ENCODE data around the gene PRR14L.
"Not testable (repeated sequence)": the region's sequence is repeated elsewhere in the genome, so short reads cannot be mapped to it uniquely, and the experiment has no call there.

The PRR14L gene

DNA sequence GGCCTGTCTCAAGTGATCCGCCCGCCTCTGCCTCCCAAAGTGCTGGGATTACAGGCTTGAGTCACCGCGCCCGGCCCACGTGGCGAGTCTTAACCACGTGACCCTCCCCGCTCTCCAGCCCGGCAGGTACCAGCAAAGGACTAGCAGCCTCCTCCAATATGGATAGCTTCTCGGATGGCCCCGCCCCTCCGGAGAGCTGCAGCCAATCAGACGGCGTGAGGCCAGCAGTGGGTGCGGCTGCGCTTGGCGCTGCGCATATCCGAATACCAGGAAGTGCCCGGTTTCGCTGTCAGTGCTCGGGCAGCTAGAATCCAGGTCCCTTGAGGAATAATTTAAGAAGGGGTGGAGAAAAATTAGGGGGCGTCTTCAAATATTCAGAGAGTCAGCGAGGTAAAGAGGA lies 73.2 kb downstream of the PRR14L start:
- Histone ChIP-seq H3K27ac (ENCODE audit: low read length) (no peak overlapping the region), H3K9me3 (replicated peaks; ENCODE audit: insufficient read depth, low read length) (no peaks in the 10 kb centered on the region), H3K79me2 (ENCODE audit: low read length) (no peaks in the 10 kb centered on the region), H3K4me2 (ENCODE audit: low read depth, low read length) (peak overlapping the region; percentile 52; the same call in 1 of the 2 replicates), H3K4me3 (ENCODE audit: low read length) (peak overlapping the region; percentile 49), H3K36me3 (replicated peaks; ENCODE audit: insufficient read depth, low read length) (no peaks in the 10 kb centered on the region), H3K9ac (ENCODE audit: low read length) (no peak overlapping the region), H3F3A (ENCODE audit: insufficient read depth, low read length) (no peaks in the 10 kb centered on the region), H3K4me1 (ENCODE audit: low read length) (no peaks in the 10 kb centered on the region), H3K9me2 (replicated peaks; ENCODE audit: insufficient read depth, low read length) (no peaks in the 10 kb centered on the region), H3K27me3 (replicated peaks; ENCODE audit: insufficient read depth, low read length) (no peaks in the 10 kb centered on the region), H4K20me1 (ENCODE audit: insufficient read depth, low read length) (no peaks in the 10 kb centered on the region), H2AFZ (ENCODE audit: low read length) (peak overlapping the region; percentile 42)
- TF ChIP-seq EZH2 (optimal IDR thresholded peaks at IDR 0.05; ENCODE audit: low read depth, low read length) (no peak), EZH2phosphoT487 (IDR thresholded peaks at IDR 0.05; ENCODE audit: low read length) (no peak)
- TF ChIP-seq, protein P1, sequence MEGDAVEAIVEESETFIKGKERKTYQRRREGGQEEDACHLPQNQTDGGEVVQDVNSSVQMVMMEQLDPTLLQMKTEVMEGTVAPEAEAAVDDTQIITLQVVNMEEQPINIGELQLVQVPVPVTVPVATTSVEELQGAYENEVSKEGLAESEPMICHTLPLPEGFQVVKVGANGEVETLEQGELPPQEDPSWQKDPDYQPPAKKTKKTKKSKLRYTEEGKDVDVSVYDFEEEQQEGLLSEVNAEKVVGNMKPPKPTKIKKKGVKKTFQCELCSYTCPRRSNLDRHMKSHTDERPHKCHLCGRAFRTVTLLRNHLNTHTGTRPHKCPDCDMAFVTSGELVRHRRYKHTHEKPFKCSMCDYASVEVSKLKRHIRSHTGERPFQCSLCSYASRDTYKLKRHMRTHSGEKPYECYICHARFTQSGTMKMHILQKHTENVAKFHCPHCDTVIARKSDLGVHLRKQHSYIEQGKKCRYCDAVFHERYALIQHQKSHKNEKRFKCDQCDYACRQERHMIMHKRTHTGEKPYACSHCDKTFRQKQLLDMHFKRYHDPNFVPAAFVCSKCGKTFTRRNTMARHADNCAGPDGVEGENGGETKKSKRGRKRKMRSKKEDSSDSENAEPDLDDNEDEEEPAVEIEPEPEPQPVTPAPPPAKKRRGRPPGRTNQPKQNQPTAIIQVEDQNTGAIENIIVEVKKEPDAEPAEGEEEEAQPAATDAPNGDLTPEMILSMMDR (IDR thresholded peaks at IDR 0.05; ENCODE audit: low read length): no peak
- peak; percentile 75 for DNase-seq

DNA sequence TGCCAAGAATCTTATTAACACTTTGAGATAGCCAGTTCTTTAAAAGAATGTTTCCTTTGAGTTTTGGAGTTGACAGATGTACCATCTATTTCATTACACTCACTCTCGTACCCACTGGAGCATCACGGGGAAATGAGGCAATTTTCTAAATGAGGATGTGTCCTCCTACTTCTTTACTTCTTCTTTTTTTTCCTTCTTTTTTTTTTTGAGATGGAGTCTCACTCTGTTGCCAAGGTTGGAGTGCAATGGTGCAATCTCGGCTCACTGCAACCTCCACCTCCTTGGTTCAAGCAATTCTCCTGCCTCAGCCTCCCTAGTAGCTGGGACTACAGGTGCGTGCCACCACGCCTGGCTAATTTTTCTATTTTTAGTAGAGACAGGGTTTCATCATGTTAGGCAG lies 75.7 kb downstream of the PRR14L start:
- H3K4me1 ChIP-seq (ENCODE audit: low read length); H3K4me2 ChIP-seq (ENCODE audit: low read depth, low read length); H2AFZ ChIP-seq (ENCODE audit: low read length); DNase-seq; H3K9me3 ChIP-seq (replicated peaks; ENCODE audit: insufficient read depth, low read length); H3K9ac ChIP-seq (ENCODE audit: low read length); H4K20me1 ChIP-seq (ENCODE audit: insufficient read depth, low read length); H3K36me3 ChIP-seq (replicated peaks; ENCODE audit: insufficient read depth, low read length); H3F3A ChIP-seq (ENCODE audit: insufficient read depth, low read length); H3K27me3 ChIP-seq (replicated peaks; ENCODE audit: insufficient read depth, low read length); H3K4me3 ChIP-seq (ENCODE audit: low read length); H3K27ac ChIP-seq (ENCODE audit: low read length); H3K9me2 ChIP-seq (replicated peaks; ENCODE audit: insufficient read depth, low read length); H3K79me2 ChIP-seq (ENCODE audit: low read length): not testable (repeated sequence)

GRCh38 chr22:31668849-31669248 lies 81.1 kb downstream of the PRR14L start:
- H3K4me1 ChIP-seq (ENCODE audit: low read length); H3F3A ChIP-seq (ENCODE audit: insufficient read depth, low read length); DNase-seq; H3K79me2 ChIP-seq (ENCODE audit: low read length); H3K27ac ChIP-seq (ENCODE audit: low read length); H3K9ac ChIP-seq (ENCODE audit: low read length); H3K9me3 ChIP-seq (replicated peaks; ENCODE audit: insufficient read depth, low read length); H3K9me2 ChIP-seq (replicated peaks; ENCODE audit: insufficient read depth, low read length); H3K27me3 ChIP-seq (replicated peaks; ENCODE audit: insufficient read depth, low read length); H3K4me3 ChIP-seq (ENCODE audit: low read length); H4K20me1 ChIP-seq (ENCODE audit: insufficient read depth, low read length); H2AFZ ChIP-seq (ENCODE audit: low read length); H3K36me3 ChIP-seq (replicated peaks; ENCODE audit: insufficient read depth, low read length); H3K4me2 ChIP-seq (ENCODE audit: low read depth, low read length): not testable (repeated sequence)

GRCh38 chr22:31662668-31663037 lies 87.3 kb downstream of the PRR14L start:
- Histone ChIP-seq H2AFZ (ENCODE audit: low read length) (peak overlapping the region; percentile 94), H3K36me3 (replicated peaks; ENCODE audit: insufficient read depth, low read length) (no peaks in the 10 kb centered on the region)
- TF ChIP-seq EZH2phosphoT487 (IDR thresholded peaks at IDR 0.05; ENCODE audit: low read length): no peak
- TF ChIP-seq, protein P1 (IDR thresholded peaks at IDR 0.05; ENCODE audit: low read length): no peak
- no peak for TF ChIP-seq EZH2 (optimal IDR thresholded peaks at IDR 0.05; ENCODE audit: low read depth, low read length)

More at GRCh38 chr22:31662668-31663037, 87.3 kb downstream of the PRR14L start:
- peak overlapping the region; percentile 89 for H3K4me3 ChIP-seq (ENCODE audit: low read length)
- peak overlapping the region; percentile 95 for H3K4me2 ChIP-seq (ENCODE audit: low read depth, low read length)
- H3K27me3 ChIP-seq (replicated peaks; ENCODE audit: insufficient read depth, low read length): no peaks in the 10 kb centered on the region
- no peaks in the 10 kb centered on the region for H3K9me2 ChIP-seq (replicated peaks; ENCODE audit: insufficient read depth, low read length)
- H3K27ac ChIP-seq (ENCODE audit: low read length): peak overlapping the region; percentile 53; the same call in 1 of the 2 replicates
- 0 out of 2 replicates have a peak, but pooled peaks cover 3% of the 10 kb centered on the region for H4K20me1 ChIP-seq (ENCODE audit: insufficient read depth, low read length)
- H3K9ac ChIP-seq (ENCODE audit: low read length): peak overlapping the region; percentile 73
- peaks cover 8% of the 10 kb centered on the region for H3F3A ChIP-seq (ENCODE audit: insufficient read depth, low read length)
- no peak for DNase-seq
- H3K9me3 ChIP-seq (replicated peaks; ENCODE audit: insufficient read depth, low read length): no peaks in the 10 kb centered on the region
- H3K79me2 ChIP-seq (ENCODE audit: low read length): peaks cover 43% of the 10 kb centered on the region
- peaks cover 15% of the 10 kb centered on the region for H3K4me1 ChIP-seq (ENCODE audit: low read length)

Measured in MM.1S (cell line).